HG02970 (cell line): ENCODE measurements around the gene DNAH2.

ENCODE experiments used
- ATAC-seq: cut with Tn5 transposase; IDR thresholded peaks from one replicate; pipeline ENCODE4 v1.9.1; 2021; ENCODE audit warnings: mild to moderate bottlenecking, moderate library complexity, moderate number of reproducible peaks; ENCODE audit not compliant: unreplicated experiment, low FRiP score

The DNAH2 gene

GRCh38 chr17:7701681-7702080 is 15.9 kb upstream of the DNAH2 start:
- ATAC-seq, result no peak

- ATAC-seq, result no peak
Measured at GRCh38 chr17:7702776-7703175, 14.8 kb upstream of the DNAH2 start.

- no peak for ATAC-seq
Measured at GRCh38 chr17:7703584-7704479, 13.7 kb upstream of the DNAH2 start.

GRCh38 chr17:7704601-7705268 is 12.8 kb upstream of the DNAH2 start, which contains the start of gene EFNB3:
Gene EFNB3 (plus strand): TSS chr17:7705202. CDS start chr17:7705599, 397 bp downstream.
- no peak for ATAC-seq

GRCh38 chr17:7705269-7706255 is 12.0 kb upstream of the DNAH2 start:
- no peak for ATAC-seq

- no peak for ATAC-seq
Measured at GRCh38 chr17:7706631-7707354, 10.8 kb upstream of the DNAH2 start.

- ATAC-seq, result no peak
Measured at GRCh38 chr17:7707446-7707845, 10.1 kb upstream of the DNAH2 start.

- ATAC-seq, result no peak
Measured at GRCh38 chr17:7707858-7708750, 9.4 kb upstream of the DNAH2 start.

GRCh38 chr17:7709031-7709430 is 8.5 kb upstream of the DNAH2 start:
- no peak for ATAC-seq

- no peak for ATAC-seq
Measured at GRCh38 chr17:7710301-7710700, 7.2 kb upstream of the DNAH2 start.

- ATAC-seq, result no peak
Measured at GRCh38 chr17:7711051-7711755, 6.3 kb upstream of the DNAH2 start.

GRCh38 chr17:7712111-7712771 is 5.3 kb upstream of the DNAH2 start:
- no peak for ATAC-seq

- ATAC-seq, result no peak
Measured at GRCh38 chr17:7713782-7714181, 3.8 kb upstream of the DNAH2 start.

GRCh38 chr17:7714721-7715594 is 2.6 kb upstream of the DNAH2 start:
- ATAC-seq, result no peak

GRCh38 chr17:7715936-7716886 is 1.3 kb upstream of the DNAH2 start:
- ATAC-seq, result no peak
